H9 (cell line): ENCODE measurements around the gene AP4B1. TPM values are rescaled to one million over a fixed set of nuclear protein-coding genes. Genes with fewer than 3 reads are reported as not detected.

Experiments
- DNase-seq: peaks from one replicate; pipeline ENCODE4 v3.0.0-alpha.2; 2017
- H2AFZ ChIP-seq: one replicate; pipeline ENCODE4 v1.6.1; 2013; ENCODE audit warnings: mild to moderate bottlenecking, low read length, control low read depth, moderate library complexity
- H2AK5ac ChIP-seq: 2 replicates; pipeline ENCODE4 v1.6.1; 2013; ENCODE audit warnings: low read length, control low read depth, mixed read lengths; ENCODE audit not compliant: insufficient read length
- H2BK120ac ChIP-seq: one replicate; pipeline ENCODE4 v1.6.1; 2013; ENCODE audit warnings: low read depth, mild to moderate bottlenecking, low read length, control low read depth, inconsistent platforms; ENCODE audit not compliant: poor library complexity, severe bottlenecking
- H2BK12ac ChIP-seq: 2 replicates; pipeline ENCODE4 v1.6.1; 2013; ENCODE audit warnings: low read length, control low read depth, mixed read lengths, low read depth; ENCODE audit not compliant: insufficient read length
- H2BK15ac ChIP-seq: 2 replicates; pipeline ENCODE4 v1.6.1; 2013; ENCODE audit warnings: low read depth, low read length, control low read depth
- H2BK20ac ChIP-seq: one replicate; pipeline ENCODE4 v1.6.1; 2013; ENCODE audit warnings: low read depth, mild to moderate bottlenecking, low read length, control low read depth, inconsistent platforms; ENCODE audit not compliant: poor library complexity, severe bottlenecking
- H2BK5ac ChIP-seq: 2 replicates; pipeline ENCODE4 v1.6.1; 2013; ENCODE audit warnings: low read length, control low read depth, mixed read lengths; ENCODE audit not compliant: insufficient read length
- H3K14ac ChIP-seq: 2 replicates; pipeline ENCODE4 v1.6.1; 2013; ENCODE audit warnings: low read length, control low read depth; ENCODE audit not compliant: insufficient read depth
- H3K18ac ChIP-seq: 2 replicates; pipeline ENCODE4 v1.6.1; 2013; ENCODE audit warnings: low read depth, mild to moderate bottlenecking, mixed read lengths, low read length, control low read depth; ENCODE audit not compliant: insufficient read length
- H3K23ac ChIP-seq: 2 replicates; pipeline ENCODE4 v1.6.1; 2013; ENCODE audit warnings: low read length, control low read depth, mixed read lengths, low read depth; ENCODE audit not compliant: insufficient read length
- H3K23me2 ChIP-seq: 2 replicates; pipeline ENCODE4 v1.6.1; 2013; ENCODE audit warnings: low read depth, mild to moderate bottlenecking, mixed read lengths, low read length, control low read depth; ENCODE audit not compliant: insufficient read length, poor library complexity, severe bottlenecking
- H3K27ac ChIP-seq: 2 replicates; pipeline ENCODE4 v1.5.1; 2013; ENCODE audit warnings: low read length, control low read depth, mixed read lengths, low read depth; ENCODE audit not compliant: insufficient read length
- H3K27me3 ChIP-seq: 2 replicates; pipeline ENCODE4 v1.6.1; 2013; ENCODE audit warnings: low read length, control low read depth, inconsistent platforms; ENCODE audit not compliant: insufficient read depth
- H3K4ac ChIP-seq: 2 replicates; pipeline ENCODE4 v1.6.1; 2013; ENCODE audit warnings: low read depth, mild to moderate bottlenecking, control low read depth, inconsistent platforms, low read length, moderate library complexity
- H3K4me1 ChIP-seq: 2 replicates; pipeline ENCODE4 v1.6.1; 2013; ENCODE audit warnings: low read length, control low read depth, inconsistent platforms; ENCODE audit not compliant: insufficient read depth
- H3K4me2 ChIP-seq: 2 replicates; pipeline ENCODE4 v1.6.1; 2013; ENCODE audit warnings: low read length, control low read depth, mixed read lengths; ENCODE audit not compliant: insufficient read length, insufficient read depth
- H3K56ac ChIP-seq: 2 replicates; pipeline ENCODE4 v1.6.1; 2013; ENCODE audit warnings: low read depth, mild to moderate bottlenecking, mixed read lengths, low read length, control low read depth; ENCODE audit not compliant: insufficient read length
- H3K79me1 ChIP-seq: 2 replicates; pipeline ENCODE4 v1.6.1; 2013; ENCODE audit warnings: low read depth, mild to moderate bottlenecking, moderate library complexity, low read length, control low read depth, inconsistent platforms; ENCODE audit not compliant: insufficient read depth, poor library complexity, severe bottlenecking
- H3K79me2 ChIP-seq: 2 replicates; pipeline ENCODE4 v1.6.1; 2013; ENCODE audit warnings: low read length, control low read depth, inconsistent platforms; ENCODE audit not compliant: insufficient read depth
- H3K9ac ChIP-seq: 2 replicates; pipeline ENCODE4 v1.6.1; 2013; ENCODE audit warnings: low read length, control low read depth, mixed read lengths; ENCODE audit not compliant: insufficient read length; ENCODE audit errors: extremely low read depth
- H3K9me3 ChIP-seq: one replicate; pipeline ENCODE4 v1.6.1; 2013; ENCODE audit warnings: low read depth, low read length, inconsistent platforms; ENCODE audit not compliant: control insufficient read depth
- H3T11ph ChIP-seq: one replicate; pipeline ENCODE4 v1.6.1; 2013; ENCODE audit warnings: mild to moderate bottlenecking, low read length, control low read depth, inconsistent platforms
- H4K20me1 ChIP-seq: one replicate; pipeline ENCODE4 v1.6.1; 2013; ENCODE audit not compliant: control insufficient read depth, insufficient read length, insufficient read depth
- H4K5ac ChIP-seq: 2 replicates; pipeline ENCODE4 v1.6.1; 2013; ENCODE audit warnings: low read depth, mild to moderate bottlenecking, mixed read lengths, low read length, control low read depth; ENCODE audit not compliant: insufficient read length
- H4K8ac ChIP-seq: replicated peaks from 2 replicates; pipeline ENCODE4 v1.6.1; 2013; ENCODE audit warnings: low read length, control low read depth, mixed read lengths, low read depth; ENCODE audit not compliant: insufficient read length
- H4K91ac ChIP-seq: 2 replicates; pipeline ENCODE4 v1.6.1; 2013; ENCODE audit warnings: low read depth, mild to moderate bottlenecking, moderate library complexity, mixed read lengths, low read length, control low read depth; ENCODE audit not compliant: insufficient read length
- H3K27ac Mint-ChIP-seq, 3 experiments: 2 replicates in 2 of 3; 3 replicates in 1 of 3; pipeline ENCODE4 v1.8.0; 2020 to 2021; ENCODE audit warnings: mixed read lengths in 3 of 3, mild to moderate bottlenecking in 1 of 3, moderate library complexity in 1 of 3
- H3K27me3 Mint-ChIP-seq: 2 replicates; pipeline ENCODE4 v1.8.0; 2021; ENCODE audit warnings: low read depth, mild to moderate bottlenecking, moderate library complexity, mixed read lengths
- H3K36me3 Mint-ChIP-seq, 3 experiments: 2 replicates in 2 of 3; 3 replicates in 1 of 3; pipeline ENCODE4 v1.8.0; 2020 to 2021; ENCODE audit warnings: low read depth in 3 of 3, mixed read lengths in 3 of 3; ENCODE audit not compliant: insufficient read depth in 1 of 3
- H3K4me1 Mint-ChIP-seq, 2 experiments: 2 replicates each; pipeline ENCODE4 v1.8.0; 2020; ENCODE audit warnings: mixed read lengths in 2 of 2
- H3K4me3 Mint-ChIP-seq, 2 experiments: 2 replicates in 1 of 2; 3 replicates in 1 of 2; pipeline ENCODE4 v1.8.0; 2020 to 2021; ENCODE audit warnings: mild to moderate bottlenecking in 2 of 2, mixed read lengths in 2 of 2, moderate library complexity in 1 of 2
- H3K9me3 Mint-ChIP-seq, 2 experiments: 2 replicates in 1 of 2; 3 replicates in 1 of 2; pipeline ENCODE4 v1.8.0; 2020; ENCODE audit warnings: mild to moderate bottlenecking in 2 of 2, mixed read lengths in 2 of 2, moderate library complexity in 1 of 2
- CTCF ChIP-seq: fragments of 200-600 bp; sonication (generic); conservative IDR thresholded peaks from 3 replicates; pipeline ENCODE4 v1.8.0; 2021; ENCODE audit warnings: antibody characterized with exemption, mild to moderate bottlenecking
- WGBS: extraction: QIAGEN DNeasy Blood & Tissue Kit; methylation state at CpG from one replicate; pipeline ENCODE4 v1.1.7; 2013; ENCODE audit warnings: missing lambda C conversion rate, low lambda C conversion rate, mixed read lengths; ENCODE audit not compliant: insufficient read length; ENCODE audit errors: extremely low coverage; 5-methylcytosine and 5-hydroxymethylcytosine counted together
- total RNA-seq: library from RNA; stranded (reverse); gene quantifications from 2 replicates; pipeline ENCODE4 v1.2.1, GENCODE V29; 2021

The AP4B1 gene
- total RNA-seq, 1 experiment from 2014 or later, result 19.3 TPM

GRCh38 chr1:113850127-113850796, 54.3 kb downstream of the AP4B1 start:
- Histone ChIP-seq H3K27me3 (no peaks in the 10 kb centered on the region), H4K20me1 (no peaks in the 10 kb centered on the region), H3K79me2 (no peaks in the 10 kb centered on the region), H3K4me1 (no peaks in the 10 kb centered on the region), H4K8ac (no peak overlapping the region), H3K9me3 (no peaks in the 10 kb centered on the region), H3K9ac (no peak overlapping the region), H2AFZ (no peak overlapping the region), H4K91ac (no peak overlapping the region), H3K14ac (no peak overlapping the region), H3K27ac (no peak overlapping the region), H3K4me2 (no peak overlapping the region), H2BK20ac (no peak overlapping the region), H3K23ac (no peak overlapping the region), H3K4ac (no peak overlapping the region), H4K5ac (no peak overlapping the region), H3K79me1 (no peaks in the 10 kb centered on the region), H2AK5ac (no peak overlapping the region), H3K56ac (no peak overlapping the region), H2BK5ac (no peak overlapping the region), H3T11ph (no peak overlapping the region), H3K23me2 (no peaks in the 10 kb centered on the region), H3K18ac (no peak overlapping the region), H2BK12ac (no peak overlapping the region), H2BK15ac (no peak overlapping the region), H2BK120ac (no peak overlapping the region)
- TF ChIP-seq CTCF, result no peak
- Mint-ChIP-seq H3K36me3 (peaks cover 3 to 11% (median 4%) of the 10 kb centered on the region in 3 experiments; a peak in 5 of 7 replicates), H3K27ac (no peak overlapping the region), H3K4me3 (peak overlapping the region in 1 of 2 experiments; percentile 51; a peak in 1 of 5 replicates), H3K4me1 (no peaks in the 10 kb centered on the region), H3K27me3 (no peaks in the 10 kb centered on the region), H3K9me3 (peaks cover 7 to 10% of the 10 kb centered on the region in 2 experiments; a peak in 3 of 5 replicates)
- DNase-seq, result no peak
- WGBS, result no CpG with 5 or more reads among the region's 3 CpGs
